GM23338 (cell line): ENCODE data around the gene MATN3. TPM values are rescaled to one million over a fixed set of nuclear protein-coding genes. Genes with fewer than 3 reads are reported as not detected.
"Not testable (repeated sequence)": the region's sequence is repeated elsewhere in the genome, so short reads cannot be mapped to it uniquely, and the experiment has no call there.

Experiments used
- ATAC-seq: fragments of 200-7000 bp; cut with Tn5 transposase; 3 replicates; pipeline ENCODE4 v1.9.1; 2020
- DNase-seq: peaks from one replicate; pipeline ENCODE4 v3.0.0-alpha.2; 2015; ENCODE audit warnings: low spot score
- H2AFZ ChIP-seq: fragments of 200-600 bp; sonication (generic); 2 replicates; pipeline ENCODE4 v1.8.0; 2016; ENCODE audit warnings: antibody characterized with exemption, mild to moderate bottlenecking, moderate library complexity
- H3F3A ChIP-seq: fragments of 200-600 bp; sonication (generic); replicated peaks from 2 replicates; pipeline ENCODE4 v1.8.0; 2017; ENCODE audit warnings: antibody characterized with exemption, mixed run types, low read depth
- H3K27ac ChIP-seq: fragments of 200-600 bp; sonication (generic); 2 replicates; pipeline ENCODE4 v1.6.1; 2016; ENCODE audit warnings: low read depth
- H3K27me3 ChIP-seq: fragments of 200-600 bp; sonication (generic); 2 replicates; pipeline ENCODE4 v1.8.0; 2016; ENCODE audit warnings: mild to moderate bottlenecking, mixed run types, moderate library complexity; ENCODE audit not compliant: insufficient read depth
- H3K36me3 ChIP-seq: fragments of 200-600 bp; sonication (generic); 2 replicates; pipeline ENCODE4 v1.8.0; 2016; ENCODE audit warnings: mild to moderate bottlenecking; ENCODE audit not compliant: insufficient read depth
- H3K4me1 ChIP-seq: fragments of 200-600 bp; sonication (generic); 2 replicates; pipeline ENCODE4 v1.8.0; 2016; ENCODE audit warnings: mild to moderate bottlenecking, moderate library complexity; ENCODE audit not compliant: insufficient read depth
- H3K4me2 ChIP-seq: fragments of 200-600 bp; sonication (generic); 2 replicates; pipeline ENCODE4 v1.7.1; 2017; ENCODE audit warnings: mixed run types
- H3K4me3 ChIP-seq: fragments of 200-600 bp; sonication (generic); 2 replicates; pipeline ENCODE4 v1.6.1; 2016; ENCODE audit warnings: mixed run types
- H3K79me2 ChIP-seq: fragments of 200-600 bp; sonication (generic); replicated peaks from 2 replicates; pipeline ENCODE4 v1.8.0; 2017; ENCODE audit warnings: mild to moderate bottlenecking; ENCODE audit not compliant: insufficient read depth
- H3K9me2 ChIP-seq: fragments of 200-600 bp; sonication (generic); 2 replicates; pipeline ENCODE4 v1.8.0; 2017; ENCODE audit not compliant: insufficient read depth
- H4K20me1 ChIP-seq: fragments of 200-600 bp; sonication (generic); replicated peaks from 2 replicates; pipeline ENCODE4 v1.8.0; 2017; ENCODE audit warnings: mild to moderate bottlenecking; ENCODE audit not compliant: insufficient read depth
- H3K27ac Mint-ChIP-seq: 2 replicates; pipeline ENCODE4 v1.8.0; 2020; ENCODE audit warnings: inconsistent platforms, mild to moderate bottlenecking, moderate library complexity, mixed read lengths
- H3K27me3 Mint-ChIP-seq: 3 replicates; pipeline ENCODE4 v1.8.0; 2022; ENCODE audit warnings: low read depth, mild to moderate bottlenecking, moderate library complexity, mixed read lengths, inconsistent platforms; ENCODE audit not compliant: insufficient read depth, poor library complexity
- H3K36me3 Mint-ChIP-seq: 3 replicates; pipeline ENCODE4 v1.8.0; 2021; ENCODE audit warnings: low read depth, mild to moderate bottlenecking, inconsistent platforms, moderate library complexity, mixed read lengths
- H3K4me1 Mint-ChIP-seq: 3 replicates; pipeline ENCODE4 v1.8.0; 2020; ENCODE audit warnings: mild to moderate bottlenecking, inconsistent platforms, mixed read lengths
- H3K4me3 Mint-ChIP-seq: 3 replicates; pipeline ENCODE4 v1.8.0; 2021; ENCODE audit warnings: moderate library complexity, mild to moderate bottlenecking, inconsistent platforms, mixed read lengths
- H3K9me3 Mint-ChIP-seq: 3 replicates; pipeline ENCODE4 v1.8.0; 2020; ENCODE audit warnings: moderate library complexity, mild to moderate bottlenecking, inconsistent platforms, mixed read lengths
- CREB1 ChIP-seq: fragments of 250-450 bp; sonication (Bioruptor Pico); IDR thresholded peaks from 2 replicates; pipeline ENCODE4 v1.5.0; 2020; ENCODE audit warnings: low read depth, mild to moderate bottlenecking, moderate library complexity
- EZH2phosphoT487 ChIP-seq: fragments of 200-600 bp; sonication (generic); IDR thresholded peaks from one replicate; pipeline ENCODE4 v1.8.1; 2018; ENCODE audit warnings: antibody characterized with exemption; ENCODE audit not compliant: unreplicated experiment
- JUNB ChIP-seq: IDR thresholded peaks from one replicate; pipeline ENCODE4 v1.6.1; 2016; ENCODE audit warnings: antibody characterized with exemption; ENCODE audit not compliant: unreplicated experiment
- NANOG ChIP-seq: IDR thresholded peaks from 2 replicates; pipeline ENCODE4 v1.6.1; 2016; ENCODE audit warnings: antibody characterized with exemption, borderline replicate concordance
- STAT1 ChIP-seq: IDR thresholded peaks from one replicate; pipeline ENCODE4 v1.6.1; 2016; ENCODE audit warnings: antibody characterized with exemption; ENCODE audit not compliant: unreplicated experiment
- ZNF114 ChIP-seq: fragments of 250-450 bp; sonication (Bioruptor Pico); IDR thresholded peaks from 2 replicates; pipeline ENCODE4 v1.5.0; 2020; ENCODE audit warnings: mild to moderate bottlenecking, moderate library complexity
- ZNF331 ChIP-seq: fragments of 250-450 bp; sonication (Bioruptor Pico); IDR thresholded peaks from 2 replicates; pipeline ENCODE4 v1.5.0; 2020; ENCODE audit warnings: low read depth, mild to moderate bottlenecking, moderate library complexity
- polyA plus RNA-seq: library from polyadenylated mRNA; unstranded; fragments of >200 nt; fragmentation: Nextera tagmentation; extraction: Ambion mirVana; gene quantifications from 2 replicates; pipeline ENCODE4 v1.2.1, GENCODE V29; 2016
- total RNA-seq: library from RNA; depleted of rRNA; stranded (reverse); fragments of >200 nt; shearing (Covaris generic); gene quantifications from 2 replicates; pipeline ENCODE4 v1.2.3, GENCODE V29; 2014
- TF ChIP-seq, protein P1 (sequence below): IDR thresholded peaks from one replicate; pipeline ENCODE4 v1.6.1; 2018; ENCODE audit warnings: antibody characterized with exemption; ENCODE audit not compliant: unreplicated experiment
- TF ChIP-seq, protein P2 (sequence below), 2 experiments: fragments of 200-600 bp in 1 of 2; sonication (generic) in 1 of 2; conservative IDR thresholded peaks; 2 replicates each; pipeline versions ENCODE4 v1.5.1 to v1.6.1; 2016 to 2017; ENCODE audit warnings: antibody characterized with exemption in 2 of 2, low read depth in 2 of 2, mild to moderate bottlenecking in 2 of 2, moderate library complexity in 1 of 2

The MATN3 gene
- total and polyA plus RNA-seq, 2 experiments from 2014 or later: 4.6 to 6.4 TPM

GRCh38 chr2:20049637-20050036, 37.2 kb upstream of the MATN3 start (continued):
- TF ChIP-seq, protein P1, sequence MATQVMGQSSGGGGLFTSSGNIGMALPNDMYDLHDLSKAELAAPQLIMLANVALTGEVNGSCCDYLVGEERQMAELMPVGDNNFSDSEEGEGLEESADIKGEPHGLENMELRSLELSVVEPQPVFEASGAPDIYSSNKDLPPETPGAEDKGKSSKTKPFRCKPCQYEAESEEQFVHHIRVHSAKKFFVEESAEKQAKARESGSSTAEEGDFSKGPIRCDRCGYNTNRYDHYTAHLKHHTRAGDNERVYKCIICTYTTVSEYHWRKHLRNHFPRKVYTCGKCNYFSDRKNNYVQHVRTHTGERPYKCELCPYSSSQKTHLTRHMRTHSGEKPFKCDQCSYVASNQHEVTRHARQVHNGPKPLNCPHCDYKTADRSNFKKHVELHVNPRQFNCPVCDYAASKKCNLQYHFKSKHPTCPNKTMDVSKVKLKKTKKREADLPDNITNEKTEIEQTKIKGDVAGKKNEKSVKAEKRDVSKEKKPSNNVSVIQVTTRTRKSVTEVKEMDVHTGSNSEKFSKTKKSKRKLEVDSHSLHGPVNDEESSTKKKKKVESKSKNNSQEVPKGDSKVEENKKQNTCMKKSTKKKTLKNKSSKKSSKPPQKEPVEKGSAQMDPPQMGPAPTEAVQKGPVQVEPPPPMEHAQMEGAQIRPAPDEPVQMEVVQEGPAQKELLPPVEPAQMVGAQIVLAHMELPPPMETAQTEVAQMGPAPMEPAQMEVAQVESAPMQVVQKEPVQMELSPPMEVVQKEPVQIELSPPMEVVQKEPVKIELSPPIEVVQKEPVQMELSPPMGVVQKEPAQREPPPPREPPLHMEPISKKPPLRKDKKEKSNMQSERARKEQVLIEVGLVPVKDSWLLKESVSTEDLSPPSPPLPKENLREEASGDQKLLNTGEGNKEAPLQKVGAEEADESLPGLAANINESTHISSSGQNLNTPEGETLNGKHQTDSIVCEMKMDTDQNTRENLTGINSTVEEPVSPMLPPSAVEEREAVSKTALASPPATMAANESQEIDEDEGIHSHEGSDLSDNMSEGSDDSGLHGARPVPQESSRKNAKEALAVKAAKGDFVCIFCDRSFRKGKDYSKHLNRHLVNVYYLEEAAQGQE: no peak
- TF ChIP-seq ZNF114 (CRISPR knock-in tag) (no peak), EZH2phosphoT487 (no peak), JUNB (no peak), STAT1 (no peak), CREB1 (CRISPR knock-in tag) (no peak), NANOG (no peak)
- TF ChIP-seq, protein P2, sequence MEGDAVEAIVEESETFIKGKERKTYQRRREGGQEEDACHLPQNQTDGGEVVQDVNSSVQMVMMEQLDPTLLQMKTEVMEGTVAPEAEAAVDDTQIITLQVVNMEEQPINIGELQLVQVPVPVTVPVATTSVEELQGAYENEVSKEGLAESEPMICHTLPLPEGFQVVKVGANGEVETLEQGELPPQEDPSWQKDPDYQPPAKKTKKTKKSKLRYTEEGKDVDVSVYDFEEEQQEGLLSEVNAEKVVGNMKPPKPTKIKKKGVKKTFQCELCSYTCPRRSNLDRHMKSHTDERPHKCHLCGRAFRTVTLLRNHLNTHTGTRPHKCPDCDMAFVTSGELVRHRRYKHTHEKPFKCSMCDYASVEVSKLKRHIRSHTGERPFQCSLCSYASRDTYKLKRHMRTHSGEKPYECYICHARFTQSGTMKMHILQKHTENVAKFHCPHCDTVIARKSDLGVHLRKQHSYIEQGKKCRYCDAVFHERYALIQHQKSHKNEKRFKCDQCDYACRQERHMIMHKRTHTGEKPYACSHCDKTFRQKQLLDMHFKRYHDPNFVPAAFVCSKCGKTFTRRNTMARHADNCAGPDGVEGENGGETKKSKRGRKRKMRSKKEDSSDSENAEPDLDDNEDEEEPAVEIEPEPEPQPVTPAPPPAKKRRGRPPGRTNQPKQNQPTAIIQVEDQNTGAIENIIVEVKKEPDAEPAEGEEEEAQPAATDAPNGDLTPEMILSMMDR (conservative IDR thresholded peaks at IDR 0.05; ENCODE audit: low read depth in 2 of 2): no peak

DNA sequence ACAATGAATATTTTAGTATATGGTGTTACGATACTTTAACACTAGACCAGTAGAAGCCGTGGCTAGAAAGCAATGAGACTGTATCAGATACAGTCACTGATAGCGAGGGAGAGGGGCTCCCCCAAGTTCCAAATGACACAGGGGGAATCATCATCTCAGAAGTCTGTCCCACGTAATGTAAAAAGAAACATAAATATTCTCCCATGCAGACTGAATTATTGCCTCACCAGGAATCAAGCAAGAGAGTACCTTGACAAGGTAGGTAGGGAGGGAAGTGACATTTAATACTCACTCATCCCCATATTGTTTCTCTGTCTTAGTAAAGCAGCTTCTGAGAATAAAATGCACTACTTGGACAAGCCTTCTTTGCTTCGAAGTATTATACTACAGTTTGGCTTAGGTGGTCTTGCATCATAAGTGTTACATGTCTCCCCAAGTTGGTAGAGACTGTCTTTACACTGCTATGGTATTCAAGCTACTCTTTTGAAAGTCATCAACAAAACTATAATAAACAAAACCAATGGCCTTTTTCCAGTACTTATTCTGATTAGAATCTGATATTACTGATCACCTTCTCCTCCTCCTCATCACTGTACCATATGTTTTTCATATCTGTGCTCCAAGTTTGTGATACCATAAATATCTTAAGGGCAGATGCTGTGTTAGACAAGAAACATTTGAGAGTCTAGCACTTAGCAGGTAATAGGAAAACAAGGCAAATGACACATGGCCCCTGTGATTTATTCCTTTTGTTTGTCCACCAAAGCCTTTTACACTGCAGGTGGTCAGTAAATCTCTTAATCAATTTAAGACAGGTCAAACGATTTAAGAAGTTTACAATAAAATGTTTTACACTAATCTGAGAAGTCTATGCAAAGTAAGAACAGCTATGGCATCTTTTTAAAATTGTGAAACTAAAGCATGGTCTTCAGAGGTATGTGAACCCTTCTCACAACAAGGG, 36.3 kb upstream of the MATN3 start:
- Histone ChIP-seq H3K4me3 (peak overlapping the region; percentile 82), H3K27ac (peak overlapping the region; percentile 60; the same call in 1 of the 2 replicates), H3K79me2 (peaks cover 73% of the 10 kb centered on the region), H4K20me1 (peaks cover 14% of the 10 kb centered on the region), H3K36me3 (no peaks in the 10 kb centered on the region), H3K4me1 (peaks cover 15% of the 10 kb centered on the region), H3F3A (no peaks in the 10 kb centered on the region), H3K27me3 (no peaks in the 10 kb centered on the region), H3K4me2 (peak overlapping the region; percentile 94), H3K9me2 (no peaks in the 10 kb centered on the region), H2AFZ (no peak overlapping the region)
- Mint-ChIP-seq H3K9me3 (no peaks in the 10 kb centered on the region), H3K27me3 (peaks cover 5% of the 10 kb centered on the region), H3K4me3 (no peak overlapping the region), H3K36me3 (no peaks in the 10 kb centered on the region), H3K4me1 (peaks cover 16% of the 10 kb centered on the region), H3K27ac (peak overlapping the region; percentile 73)
- DNase-seq: no peak
- no peak for TF ChIP-seq ZNF331 (CRISPR knock-in tag)
- no peak for ATAC-seq

- not testable (repeated sequence) for H3K27me3 Mint-ChIP-seq, ATAC-seq, H3K9me2 ChIP-seq, H3K36me3 ChIP-seq, H3K9me3 Mint-ChIP-seq, H3K27ac Mint-ChIP-seq, DNase-seq, H3K4me3 ChIP-seq, H3K27me3 ChIP-seq, H3F3A ChIP-seq, H3K27ac ChIP-seq, H3K36me3 Mint-ChIP-seq, H2AFZ ChIP-seq, H3K4me3 Mint-ChIP-seq, H3K4me2 ChIP-seq
- H3K79me2 ChIP-seq: peaks cover 100% of the 10 kb centered on the region
- H3K4me1 Mint-ChIP-seq: peaks cover 19% of the 10 kb centered on the region
- H3K4me1 ChIP-seq: peaks cover 21% of the 10 kb centered on the region
- H4K20me1 ChIP-seq: peaks cover 23% of the 10 kb centered on the region
These were observed 33.3 kb upstream of the MATN3 start for GRCh38 chr2:20045712-20046292.
